Muscle of arm (tissue), 14 donors: ENCODE measurements around the gene FAM234B. TPM values are rescaled to one million over a fixed set of nuclear protein-coding genes. Genes with fewer than 3 reads are reported as not detected.

Source experiments
- DNase-seq: peaks from one replicate; pipeline ENCODE4 v3.0.0-alpha.2; 2013
- long read RNA-seq, 11 donors: transcript quantifications; one replicate each; lab custom pipeline, GENCODE V29; 2026
- polyA plus RNA-seq, 12 donors: library from polyadenylated mRNA; unstranded; fragments of 120-200 nt; gene quantifications; one replicate each; pipeline ENCODE4 v1.2.1, GENCODE V29; 2013; ENCODE audit not compliant: insufficient read length in 12 of 12

The FAM234B gene, protein sequence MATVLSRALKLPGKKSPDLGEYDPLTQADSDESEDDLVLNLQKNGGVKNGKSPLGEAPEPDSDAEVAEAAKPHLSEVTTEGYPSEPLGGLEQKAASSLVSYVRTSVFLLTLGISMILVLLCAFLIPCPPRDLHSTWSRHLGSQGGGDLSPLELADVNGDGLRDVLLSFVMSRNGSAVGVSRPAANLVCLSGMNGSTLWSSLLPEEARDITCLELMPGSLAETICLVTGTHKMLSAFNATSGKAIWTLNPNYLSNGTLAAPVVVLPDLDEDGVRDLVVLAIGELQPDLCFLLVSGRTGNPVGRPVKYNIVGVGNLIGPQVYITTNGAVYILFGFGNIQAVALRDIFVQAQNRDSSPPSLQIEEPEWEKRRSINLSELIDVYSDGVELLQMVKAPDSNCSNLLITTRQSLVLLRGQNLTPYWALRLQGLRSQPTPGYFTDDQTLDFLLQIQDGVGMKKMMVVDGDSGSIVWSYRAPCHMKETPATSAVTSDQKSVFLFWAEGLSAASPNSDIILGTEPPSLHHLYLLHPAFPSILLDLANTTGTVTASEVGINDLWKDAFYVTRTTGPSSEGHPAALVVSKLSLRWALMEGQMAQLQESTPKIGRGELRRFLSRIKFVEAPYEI
- polyA plus RNA-seq: 1 to 10 TPM in 11 of 12 donors, not detected in 1; 3.1 to 8.2 (median 5.0) TPM
- long read RNA-seq, donor 1: 0 reads
- long read RNA-seq, donor 2: 0 reads
- long read RNA-seq, donor 3: 0 reads
- long read RNA-seq, donor 4, full-length matches to known transcripts: 1 of 1 reads
- long read RNA-seq, donor 4, partial matches to known transcripts: 0 of 1 reads
- long read RNA-seq, donor 4, other reads (novel, unspliced or antisense): 0 of 1 reads
- long read RNA-seq, donor 5: 0 reads
- long read RNA-seq, donor 6, full-length matches to known transcripts: 1 of 1 reads
- long read RNA-seq, donor 6, partial matches to known transcripts: 0 of 1 reads
- long read RNA-seq, donor 6, other reads (novel, unspliced or antisense): 0 of 1 reads
- long read RNA-seq, donor 7: 0 reads
- long read RNA-seq, donor 8, full-length matches to known transcripts: 1 of 7 reads
- long read RNA-seq, donor 8, partial matches to known transcripts: 6 of 7 reads
- long read RNA-seq, donor 8, other reads (novel, unspliced or antisense): 0 of 7 reads
- long read RNA-seq, donor 9, full-length matches to known transcripts: 1 of 1 reads
- long read RNA-seq, donor 9, partial matches to known transcripts: 0 of 1 reads
- long read RNA-seq, donor 9, other reads (novel, unspliced or antisense): 0 of 1 reads
- long read RNA-seq, donor 10, full-length matches to known transcripts: 1 of 1 reads
- long read RNA-seq, donor 10, partial matches to known transcripts: 0 of 1 reads
- long read RNA-seq, donor 10, other reads (novel, unspliced or antisense): 0 of 1 reads
- long read RNA-seq, donor 11: 0 reads

- DNase-seq: peak; percentile 79
These were observed at the start of gene FAM234B for GRCh38 chr12:13044002-13044905. TSS of gene FAM234B (plus strand) at chr12:13044381. CDS start at chr12:13044404, 23 bp downstream.

- DNase-seq: no peak
These were observed 49.1 kb upstream of the FAM234B start for GRCh38 chr12:12995088-12995487.

GRCh38 chr12:12996209-12996608 lies 48.0 kb upstream of the FAM234B start:
- DNase-seq: no peak

- DNase-seq: no peak
These were observed 47.0 kb upstream of the FAM234B start for GRCh38 chr12:12997156-12997555.

- DNase-seq: no peak
These were observed 46.4 kb upstream of the FAM234B start for GRCh38 chr12:12997734-12998133.

DNA sequence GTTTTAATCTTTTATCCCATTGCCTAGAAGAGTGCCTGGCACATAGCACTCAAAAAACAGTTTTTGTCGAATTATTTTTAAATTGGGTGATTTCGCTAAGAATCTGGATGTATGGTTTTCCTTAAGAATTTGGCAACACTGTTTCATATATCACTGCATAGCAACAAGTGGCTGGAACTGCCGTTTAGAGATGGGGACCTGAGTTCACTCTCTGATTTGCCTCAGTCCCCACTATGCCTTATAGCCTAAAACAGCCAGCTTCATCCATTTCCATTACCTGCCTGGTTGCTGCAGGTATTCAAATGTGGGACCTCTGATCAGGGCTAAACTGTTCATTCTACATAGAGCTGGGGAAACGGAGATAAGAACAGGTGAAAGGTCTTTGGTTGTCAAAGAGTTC lies 45.9 kb upstream of the FAM234B start:
- DNase-seq: no peak

DNA sequence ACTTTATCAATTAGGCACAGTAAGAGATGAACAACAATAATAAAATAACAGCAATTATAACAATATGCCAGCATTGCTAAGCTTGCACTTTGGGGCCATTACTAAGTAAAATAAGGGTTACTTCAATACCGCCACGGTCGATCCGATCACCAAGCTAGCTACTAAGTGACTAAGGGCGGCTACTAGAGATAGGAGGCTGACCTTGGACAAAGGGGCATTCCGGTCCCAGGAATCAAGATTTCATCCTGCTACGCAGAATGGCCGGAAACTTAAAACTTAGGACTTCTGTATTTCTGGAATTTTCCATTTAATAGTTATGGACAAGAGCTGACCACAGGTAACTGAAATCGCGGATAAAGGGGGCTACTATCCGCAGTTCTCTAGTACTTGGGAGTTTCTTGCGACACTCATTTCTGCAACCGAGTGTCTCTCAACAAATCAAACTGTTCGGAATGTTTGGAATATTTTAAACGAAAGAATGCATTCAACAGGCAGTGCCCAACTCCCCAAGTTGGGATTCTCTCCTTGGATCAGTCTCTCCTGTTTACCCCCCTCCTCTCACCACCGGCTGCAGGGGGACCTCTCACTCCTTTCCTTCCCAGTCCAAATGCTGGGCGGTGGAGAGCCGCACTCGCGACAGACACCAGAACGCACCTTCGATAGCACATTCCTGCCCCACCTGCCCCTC lies 44.8 kb upstream of the FAM234B start:
- DNase-seq: no peak

DNA sequence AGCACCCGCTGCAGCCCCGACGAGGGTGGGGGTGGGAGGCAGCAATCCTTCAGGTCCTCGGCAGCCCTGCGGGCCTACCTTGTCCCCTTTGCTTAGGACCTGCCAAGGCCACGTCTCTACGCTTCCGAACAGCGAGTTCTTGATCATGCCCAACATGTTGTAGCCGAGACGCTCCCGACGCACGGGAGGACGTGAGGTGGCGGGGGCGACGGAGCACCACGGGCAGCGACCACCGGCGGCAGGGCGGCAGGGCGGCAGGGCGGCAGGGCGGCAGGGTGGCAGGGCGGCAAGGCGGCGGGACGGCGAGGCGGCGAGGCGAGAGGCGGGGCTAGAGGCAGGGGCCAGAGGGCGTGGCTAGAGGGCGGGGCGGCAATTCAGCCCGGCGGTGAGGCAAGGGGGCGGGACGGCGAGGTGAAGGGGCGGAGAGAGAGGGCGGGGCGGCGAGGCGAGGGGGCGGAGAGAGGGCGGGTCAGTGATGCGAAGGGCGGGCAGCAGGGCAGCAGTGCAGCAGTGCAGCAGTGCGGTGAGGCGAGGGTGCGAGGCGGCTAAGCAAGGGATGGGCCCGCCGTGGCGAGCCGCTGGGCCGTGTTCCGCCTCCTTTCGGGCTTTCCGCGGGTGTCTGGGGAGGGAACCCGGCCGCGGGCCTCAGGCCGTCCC lies 44.1 kb upstream of the FAM234B start, which contains the start of gene HEBP1:
Gene HEBP1, minus strand, starts transcription at position 307 of the 657 bp plus-strand sequence. Its CDS starts 151 bp downstream, at position 156.
- DNase-seq: peak; percentile 97

- DNase-seq: no peak
These were observed 43.6 kb upstream of the FAM234B start for GRCh38 chr12:13000616-13000924.

DNA sequence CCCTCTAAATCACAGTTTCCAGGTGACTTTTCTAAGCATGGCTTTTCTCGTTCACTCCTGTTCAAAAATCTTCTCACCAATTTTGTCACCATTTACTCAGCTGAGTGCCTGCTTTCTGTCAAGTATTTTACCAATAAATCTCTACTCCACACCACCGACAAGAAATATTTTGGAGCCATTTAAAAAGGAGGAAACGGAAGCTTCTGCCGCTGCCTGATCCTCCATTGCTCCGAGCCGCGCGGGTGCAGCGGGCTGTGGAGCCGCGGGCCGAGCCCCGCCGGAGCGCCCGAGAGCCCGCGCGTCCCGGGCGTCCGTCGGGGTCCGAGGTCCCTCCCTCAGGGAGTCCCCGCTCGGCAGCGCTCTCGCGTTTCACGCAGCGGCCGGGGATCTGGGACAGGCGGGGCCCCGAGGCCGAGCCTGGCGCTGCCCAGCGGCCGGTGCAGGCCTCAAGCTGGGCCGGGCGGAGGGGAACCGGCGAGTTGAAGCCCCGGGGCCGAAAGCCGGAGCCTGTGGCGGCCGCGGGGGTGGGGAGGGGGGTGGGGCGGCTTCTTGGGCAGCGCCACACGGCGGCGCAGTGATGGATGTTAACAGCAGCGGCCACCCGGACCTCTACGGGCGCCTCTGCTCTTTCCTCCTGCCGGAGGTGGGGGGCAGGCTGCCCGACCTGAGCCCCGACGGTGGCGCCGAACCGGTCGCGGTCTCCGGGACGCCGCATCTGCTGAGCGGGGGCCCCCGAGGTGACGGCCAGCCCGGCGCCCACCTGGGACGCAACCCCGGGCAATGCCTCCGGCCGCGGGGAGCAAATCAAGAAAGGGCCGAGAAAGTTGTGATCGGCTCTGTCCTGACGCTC lies 43.0 kb upstream of the FAM234B start:
- DNase-seq: peak; percentile 66

- DNase-seq: no peak
These were observed 42.5 kb upstream of the FAM234B start for GRCh38 chr12:13001775-13002040.

DNA sequence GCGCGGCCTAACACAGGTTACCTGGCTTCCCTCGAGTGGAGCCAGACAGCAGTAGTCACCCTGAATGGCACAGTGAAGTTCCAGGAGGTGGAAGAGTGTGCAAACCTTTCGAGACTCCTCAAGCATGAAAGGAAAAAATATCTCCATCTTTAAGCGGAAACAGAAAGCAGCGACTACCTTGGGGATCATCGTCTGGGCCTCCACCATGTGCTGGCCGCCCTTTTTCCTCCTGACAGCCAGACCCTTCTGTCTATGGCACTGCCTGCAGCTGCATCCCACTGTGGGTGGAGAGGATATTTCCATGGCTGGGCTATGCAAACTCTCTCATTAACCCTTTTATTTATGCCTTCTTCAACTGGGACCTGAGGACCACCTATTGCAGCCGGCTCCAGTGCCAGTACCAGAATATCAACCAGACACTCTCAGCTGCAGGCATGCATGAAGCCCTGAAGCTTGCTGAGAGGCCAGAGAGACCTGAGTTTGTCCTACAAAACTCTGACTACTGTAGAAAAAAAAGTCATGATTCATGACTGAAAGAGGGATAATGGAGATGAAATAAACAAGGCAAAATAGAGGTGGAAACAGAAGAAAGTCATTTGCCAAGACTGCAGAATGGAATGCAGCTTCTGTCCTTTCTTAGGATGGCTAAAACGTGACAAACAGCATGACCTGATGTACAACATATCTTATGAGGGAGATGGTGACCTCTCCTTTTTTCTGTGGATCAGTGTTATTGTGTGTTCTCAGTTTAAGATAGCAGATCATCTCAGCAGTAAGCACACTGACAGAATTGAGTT lies 41.7 kb upstream of the FAM234B start:
- no peak for DNase-seq

DNA sequence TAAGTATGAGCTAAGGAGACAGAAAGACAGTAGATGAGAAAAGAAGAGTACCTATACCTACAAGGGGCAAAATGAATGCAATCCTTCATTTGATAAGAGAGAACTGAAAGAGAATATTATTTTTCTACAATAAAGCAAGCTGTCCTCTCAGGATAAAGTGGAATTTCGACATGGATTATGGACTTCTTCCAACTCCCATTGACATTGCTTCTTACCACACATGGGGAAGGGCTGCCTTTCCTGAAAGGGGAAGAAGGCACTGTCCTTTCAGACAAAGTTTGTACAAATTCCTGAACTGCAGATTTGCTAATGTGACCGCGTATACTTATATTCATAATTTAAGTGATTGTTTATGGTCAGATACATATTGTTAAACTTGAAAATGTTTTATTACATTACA lies 39.8 kb upstream of the FAM234B start:
- DNase-seq: no peak

DNA sequence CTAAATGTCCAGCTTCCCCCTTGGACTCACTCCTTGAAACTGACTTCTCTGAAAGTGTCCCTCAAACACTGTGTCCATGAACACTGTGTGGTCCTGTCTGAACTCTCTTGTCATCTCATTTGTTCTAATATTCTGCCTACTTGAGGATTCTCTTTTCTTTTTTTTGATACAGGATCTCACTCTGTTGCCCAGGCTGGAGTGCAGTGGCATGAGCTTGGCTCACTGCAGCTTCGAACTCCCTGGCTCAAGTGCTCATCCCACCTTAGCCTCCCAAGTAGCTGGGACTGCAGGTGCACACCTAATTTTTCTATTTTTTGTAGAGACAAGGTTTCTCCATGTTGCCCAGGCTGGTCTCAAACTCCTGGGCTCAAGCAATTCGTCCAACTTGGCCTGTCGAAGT lies 39.2 kb upstream of the FAM234B start:
- DNase-seq: no peak

- DNase-seq: no peak
These were observed 38.5 kb upstream of the FAM234B start for GRCh38 chr12:13005649-13006048.

GRCh38 chr12:13007496-13008233 lies 36.5 kb upstream of the FAM234B start:
- no peak for DNase-seq

DNA sequence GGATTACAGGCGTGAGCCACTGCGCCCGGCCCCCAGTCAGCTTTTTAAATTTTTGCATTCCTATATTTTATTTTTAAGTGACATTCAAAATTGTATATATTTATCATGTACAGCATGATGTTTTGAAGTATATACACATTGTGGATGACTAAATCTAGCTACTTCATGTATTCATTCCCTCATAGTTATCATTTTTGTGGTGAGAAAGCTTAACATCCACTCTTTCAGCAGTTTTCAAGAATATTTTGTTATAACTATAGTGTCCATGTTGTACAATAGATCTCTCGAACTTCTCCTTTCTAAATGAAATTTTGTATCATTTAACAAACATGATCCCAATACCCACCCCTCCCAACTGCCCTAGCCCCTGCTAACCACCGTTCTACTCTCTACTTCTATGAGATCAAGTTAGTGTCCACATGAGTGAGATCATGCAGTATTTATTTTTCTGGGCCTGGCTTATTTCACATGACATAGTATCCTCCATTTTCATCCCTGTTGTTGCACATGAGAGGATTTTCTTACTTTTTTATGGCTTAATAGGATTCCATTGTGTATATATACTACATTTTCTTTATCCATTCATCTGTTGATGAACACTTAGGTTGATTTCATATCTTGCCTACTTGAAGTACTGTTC lies 35.3 kb upstream of the FAM234B start:
- no peak for DNase-seq
